Activated CD4-positive, alpha-beta T cell treated with anti-CD3 and anti-CD28 coated beads, Interleukin-2, amount 50 U/mL, for 1 hour (primary cell): ENCODE data around the gene ACTRT3.

ENCODE experiments used
- DNase-seq: peaks from one replicate; pipeline ENCODE4 v3.0.0-alpha.2; 2020

Gene ACTRT3

GRCh38 chr3:169769287-169770181, at the start of gene ACTRT3:
Gene ACTRT3 (minus strand): TSS chr3:169769561. CDS start chr3:169769520, 41 bp downstream.
- DNase-seq: peak; percentile 62

- no peak for DNase-seq
These were observed 49.0 kb upstream of the ACTRT3 start for GRCh38 chr3:169818316-169818715.

- DNase-seq: no peak
These were observed 46.3 kb upstream of the ACTRT3 start for GRCh38 chr3:169815590-169816150.

- DNase-seq: peak; percentile 64
These were observed 44.6 kb upstream of the ACTRT3 start for GRCh38 chr3:169813757-169814517.

- DNase-seq: no peak
These were observed 43.9 kb upstream of the ACTRT3 start for GRCh38 chr3:169813278-169813677.

- DNase-seq: peak; percentile 53
These were observed 43.2 kb upstream of the ACTRT3 start, which contains the start of the genes LRRC34 and LRRIQ4 for GRCh38 chr3:169812332-169813235. Gene LRRC34 (minus strand): TSS chr3:169812904. CDS start chr3:169812548, 356 bp downstream. Gene LRRIQ4 (plus strand): TSS chr3:169812870. CDS start chr3:169821922, 9,052 bp downstream.

- DNase-seq: no peak
These were observed 42.4 kb upstream of the ACTRT3 start for GRCh38 chr3:169811631-169812331.

GRCh38 chr3:169809230-169809795, 40.0 kb upstream of the ACTRT3 start:
- no peak for DNase-seq

- no peak for DNase-seq
These were observed 35.3 kb upstream of the ACTRT3 start for GRCh38 chr3:169804681-169805080.

GRCh38 chr3:169792359-169792758, 23.0 kb upstream of the ACTRT3 start:
- DNase-seq: no peak

- no peak for DNase-seq
These were observed 21.5 kb upstream of the ACTRT3 start for GRCh38 chr3:169790687-169791429.

- DNase-seq: no peak
These were observed 20.9 kb upstream of the ACTRT3 start for GRCh38 chr3:169790219-169790618.

GRCh38 chr3:169787791-169788190, 18.4 kb upstream of the ACTRT3 start:
- no peak for DNase-seq

GRCh38 chr3:169787120-169787519, 17.8 kb upstream of the ACTRT3 start:
- no peak for DNase-seq

GRCh38 chr3:169781209-169781855, 12.0 kb upstream of the ACTRT3 start:
- no peak for DNase-seq

- DNase-seq: no peak
These were observed 11.4 kb upstream of the ACTRT3 start for GRCh38 chr3:169780742-169781141.

GRCh38 chr3:169777822-169778221, 8.5 kb upstream of the ACTRT3 start:
- no peak for DNase-seq

- no peak for DNase-seq
These were observed 4.8 kb upstream of the ACTRT3 start for GRCh38 chr3:169774186-169774585.

- DNase-seq: peak; percentile 91
These were observed 3.8 kb upstream of the ACTRT3 start, which contains the start of gene MYNN for GRCh38 chr3:169772897-169773816. Gene MYNN (plus strand): TSS chr3:169773396. CDS start chr3:169774296, 900 bp downstream.
